ENCODE results near the gene GAS5. TPM values are rescaled to one million over a fixed set of nuclear protein-coding genes. Genes with fewer than 3 reads are reported as not detected.
A peak's percentile ranks its signal among the peaks of the same experiment; 100 is the strongest.

The GAS5 gene
- total and polyA plus RNA-seq, 10 of the 15 experiments (the other 5 are each of a cell fraction or from before 2014, with no cell fraction given): 289 to 1,137 (median 699) TPM

- no peak for TF ChIP-seq REST (IDR thresholded peaks at IDR 0.05; ENCODE audit: low read depth, low read length)
- no peak for TF ChIP-seq MEF2B (IDR thresholded peaks at IDR 0.05; ENCODE audit: partially characterized antibody, poor library complexity, severe bottlenecking)
- TF ChIP-seq SP1 (IDR thresholded peaks at IDR 0.05; ENCODE audit: low read depth, low read length): no peak
- TF ChIP-seq, protein P1, sequence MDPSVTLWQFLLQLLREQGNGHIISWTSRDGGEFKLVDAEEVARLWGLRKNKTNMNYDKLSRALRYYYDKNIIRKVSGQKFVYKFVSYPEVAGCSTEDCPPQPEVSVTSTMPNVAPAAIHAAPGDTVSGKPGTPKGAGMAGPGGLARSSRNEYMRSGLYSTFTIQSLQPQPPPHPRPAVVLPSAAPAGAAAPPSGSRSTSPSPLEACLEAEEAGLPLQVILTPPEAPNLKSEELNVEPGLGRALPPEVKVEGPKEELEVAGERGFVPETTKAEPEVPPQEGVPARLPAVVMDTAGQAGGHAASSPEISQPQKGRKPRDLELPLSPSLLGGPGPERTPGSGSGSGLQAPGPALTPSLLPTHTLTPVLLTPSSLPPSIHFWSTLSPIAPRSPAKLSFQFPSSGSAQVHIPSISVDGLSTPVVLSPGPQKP (IDR thresholded peaks at IDR 0.05; ENCODE audit: low read depth, low read length): peak; percentile 12; the same call in 1 of the 2 replicates
- no peak for TF ChIP-seq ZBTB33 (IDR thresholded peaks at IDR 0.05)
- TF ChIP-seq KDM1A (IDR thresholded peaks at IDR 0.05; ENCODE audit: borderline replicate concordance): no peak
- TF ChIP-seq RUNX3 (IDR thresholded peaks at IDR 0.05; ENCODE audit: low read length): peak; percentile 64
- TF ChIP-seq, protein P2, sequence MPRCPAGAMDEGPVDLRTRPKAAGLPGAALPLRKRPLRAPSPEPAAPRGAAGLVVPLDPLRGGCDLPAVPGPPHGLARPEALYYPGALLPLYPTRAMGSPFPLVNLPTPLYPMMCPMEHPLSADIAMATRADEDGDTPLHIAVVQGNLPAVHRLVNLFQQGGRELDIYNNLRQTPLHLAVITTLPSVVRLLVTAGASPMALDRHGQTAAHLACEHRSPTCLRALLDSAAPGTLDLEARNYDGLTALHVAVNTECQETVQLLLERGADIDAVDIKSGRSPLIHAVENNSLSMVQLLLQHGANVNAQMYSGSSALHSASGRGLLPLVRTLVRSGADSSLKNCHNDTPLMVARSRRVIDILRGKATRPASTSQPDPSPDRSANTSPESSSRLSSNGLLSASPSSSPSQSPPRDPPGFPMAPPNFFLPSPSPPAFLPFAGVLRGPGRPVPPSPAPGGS (IDR thresholded peaks at IDR 0.05; ENCODE audit: borderline replicate concordance, insufficient read depth, low read depth, low read length, poor library complexity, severe bottlenecking): no peak
- peak; percentile 87 for TF ChIP-seq NFYB (IDR thresholded peaks at IDR 0.05; ENCODE audit: insufficient read depth, low read depth, low read length)
- peak; percentile 53 for TF ChIP-seq MXI1 (IDR thresholded peaks at IDR 0.05; ENCODE audit: low read depth, low read length)
- no peak for TF ChIP-seq USF2 (IDR thresholded peaks at IDR 0.05; ENCODE audit: borderline replicate concordance, low read depth, low read length)
- TF ChIP-seq BCLAF1 (IDR thresholded peaks at IDR 0.05): no peak
- TF ChIP-seq KAT2A (conservative IDR thresholded peaks at IDR 0.05; ENCODE audit: control insufficient read depth, low read depth, low read length): no peak
- no peak for TF ChIP-seq NFXL1 (IDR thresholded peaks at IDR 0.05; ENCODE audit: borderline replicate concordance)
These were observed 43.3 kb downstream of the GAS5 start, which contains the start of the genes CENPL and DARS2 (continued) for GRCh38 chr1:173824315-173825081.

Measured in GM12878 (cell line).